CD4-positive, CD25-positive, alpha-beta regulatory T cell (primary cell): ENCODE data around the gene PYY. TPM values are rescaled to one million over a fixed set of nuclear protein-coding genes. Genes with fewer than 3 reads are reported as not detected.

Experiments
- ATAC-seq, 2 donors: fragments of 150-1000 bp; cut with Tn5 transposase; one replicate each; pipeline ENCODE4 v1.10.0; 2021; ENCODE audit warnings: low read depth in 2 of 2, moderate number of reproducible peaks in 2 of 2, moderate library complexity in 1 of 2
- DNase-seq, 3 donors: peaks; one replicate each; pipeline versions ENCODE4 v3.0.0 to v3.0.0-alpha.2; 2012 to 2022; ENCODE audit warnings: mixed read lengths in 1 of 3
- H3K27ac ChIP-seq: one replicate; pipeline ENCODE4 v1.7.0; 2013; ENCODE audit warnings: mild to moderate bottlenecking, low read length; ENCODE audit not compliant: insufficient read depth, poor library complexity, severe bottlenecking
- H3K27me3 ChIP-seq: one replicate; pipeline ENCODE4 v1.7.0; 2013; ENCODE audit warnings: low read length; ENCODE audit not compliant: control insufficient read depth, insufficient read depth
- H3K36me3 ChIP-seq: one replicate; pipeline ENCODE4 v1.7.0; 2013; ENCODE audit warnings: mild to moderate bottlenecking, low read length, moderate library complexity; ENCODE audit not compliant: control insufficient read depth, insufficient read depth
- H3K4me1 ChIP-seq: 2 replicates; pipeline ENCODE4 v1.7.0; 2013; ENCODE audit warnings: mild to moderate bottlenecking, low read length; ENCODE audit not compliant: insufficient read depth, control insufficient read depth, poor library complexity, severe bottlenecking
- H3K4me3 ChIP-seq: one replicate; pipeline ENCODE4 v1.7.0; 2013; ENCODE audit warnings: low read depth, mild to moderate bottlenecking, low read length, moderate library complexity
- H3K9me3 ChIP-seq, 2 experiments: 1 replicate in 1 of 2; 2 replicates in 1 of 2; pipeline ENCODE4 v1.7.0; 2013; ENCODE audit warnings: low read length in 2 of 2, mild to moderate bottlenecking in 1 of 2, moderate library complexity in 1 of 2; ENCODE audit not compliant: control insufficient read depth in 2 of 2
- H3K27ac Mint-ChIP-seq, 3 donors: one replicate each; pipeline ENCODE4 v1.8.0; 2020 to 2022; ENCODE audit warnings: mild to moderate bottlenecking in 3 of 3, mixed read lengths in 3 of 3, moderate library complexity in 2 of 3
- H3K27me3 Mint-ChIP-seq: one replicate; pipeline ENCODE4 v1.8.0; 2022; ENCODE audit warnings: mild to moderate bottlenecking, mixed read lengths
- H3K36me3 Mint-ChIP-seq: one replicate; pipeline ENCODE4 v1.8.0; 2020; ENCODE audit warnings: mixed read lengths
- H3K4me1 Mint-ChIP-seq, 4 donors: one replicate each; pipeline ENCODE4 v1.8.0; 2020 to 2022; ENCODE audit warnings: mixed read lengths in 4 of 4, mild to moderate bottlenecking in 1 of 4
- H3K4me3 Mint-ChIP-seq, 4 donors: one replicate each; pipeline ENCODE4 v1.8.0; 2020 to 2022; ENCODE audit warnings: mild to moderate bottlenecking in 4 of 4, mixed read lengths in 4 of 4, moderate library complexity in 3 of 4
- H3K9me3 Mint-ChIP-seq, 7 donors: one replicate each; pipeline ENCODE4 v1.8.0; 2020 to 2022; ENCODE audit warnings: mixed read lengths in 7 of 7, mild to moderate bottlenecking in 3 of 7, moderate library complexity in 2 of 7
- polyA plus RNA-seq, 4 donors: library from polyadenylated mRNA; unstranded; fragments of 300-500 nt; fragmentation: Illumina TruSeq; gene quantifications; one replicate each; pipeline ENCODE4 v1.2.3, GENCODE V29; 2021
- total RNA-seq: library from RNA; stranded (reverse); gene quantifications from one replicate; pipeline ENCODE4 v1.2.3, GENCODE V29; 2022

Gene PYY
- not detected for total RNA-seq
- polyA plus RNA-seq, result not detected

- ATAC-seq (no peak), DNase-seq (no peak)
- Mint-ChIP-seq H3K27ac (no peak within 1 kb of the TSS), H3K4me1 (peaks cover 0 to 5% (median 0%) of the 10 kb centered on the region in 4 donors), H3K36me3 (peaks cover 5% of the 10 kb centered on the region), H3K9me3 (peaks cover 0 to 2% (median 0%) of the 10 kb centered on the region in 7 donors), H3K4me3 (no peak within 1 kb of the TSS), H3K27me3 (peaks cover 61% of the 10 kb centered on the region)
- Histone ChIP-seq H3K27ac (no peak within 1 kb of the TSS), H3K36me3 (no peaks in the 10 kb centered on the region), H3K9me3 (no peaks in the 10 kb centered on the region), H3K27me3 (peaks cover 16% of the 10 kb centered on the region), H3K4me1 (peaks cover 4% of the 10 kb centered on the region), H3K4me3 (no peak within 1 kb of the TSS)
Observed at GRCh38 chr17:43953746-43954145, at the start of gene PYY. Gene PYY, minus strand, starts transcription at chr17:43953940. Its CDS starts 457 bp downstream, at chr17:43953483.

- peak overlapping the region in 1 of 4 donors; percentile 41 for H3K4me3 Mint-ChIP-seq
- H3K9me3 ChIP-seq, result no peaks in the 10 kb centered on the region
- DNase-seq, result no peak
- ATAC-seq, result no peak
- peak overlapping the region in 1 of 3 donors; percentile 20 for H3K27ac Mint-ChIP-seq
- no peaks in the 10 kb centered on the region for H3K9me3 Mint-ChIP-seq
- H3K27me3 ChIP-seq, result no peaks in the 10 kb centered on the region
- no peak overlapping the region for H3K4me3 ChIP-seq
- peaks cover 0 to 16% (median 9%) of the 10 kb centered on the region in 4 donors for H3K4me1 Mint-ChIP-seq
- no peak overlapping the region for H3K27ac ChIP-seq
- H3K36me3 ChIP-seq, result no peaks in the 10 kb centered on the region
- H3K4me1 ChIP-seq, result peaks cover 29% of the 10 kb centered on the region
- H3K27me3 Mint-ChIP-seq, result peaks cover 44% of the 10 kb centered on the region
- H3K36me3 Mint-ChIP-seq, result no peaks in the 10 kb centered on the region
Observed at GRCh38 chr17:44002141-44002848, 48.6 kb upstream of the PYY start.

GRCh38 chr17:44001461-44001920 is 47.8 kb upstream of the PYY start:
- Histone ChIP-seq H3K27me3 (no peaks in the 10 kb centered on the region), H3K9me3 (no peaks in the 10 kb centered on the region), H3K4me1 (peaks cover 22% of the 10 kb centered on the region), H3K4me3 (no peak overlapping the region), H3K36me3 (no peaks in the 10 kb centered on the region), H3K27ac (no peak overlapping the region)
- ATAC-seq (no peak), DNase-seq (no peak)
- Mint-ChIP-seq H3K27ac (no peak overlapping the region), H3K4me1 (peaks cover 0 to 10% (median 6%) of the 10 kb centered on the region in 4 donors), H3K27me3 (peaks cover 38% of the 10 kb centered on the region), H3K36me3 (no peaks in the 10 kb centered on the region), H3K9me3 (no peaks in the 10 kb centered on the region), H3K4me3 (peak overlapping the region in 2 of 4 donors; percentile 41 to 69)

- no peak overlapping the region for H3K27ac Mint-ChIP-seq
- H3K27me3 Mint-ChIP-seq, result peaks cover 37% of the 10 kb centered on the region
- no peaks in the 10 kb centered on the region for H3K9me3 Mint-ChIP-seq
Observed at GRCh38 chr17:44000871-44001460, 47.2 kb upstream of the PYY start.

GRCh38 chr17:44000141-44000860 is 46.6 kb upstream of the PYY start:
- no peak overlapping the region for H3K27ac ChIP-seq
- peaks cover 10% of the 10 kb centered on the region for H3K4me1 ChIP-seq
- Mint-ChIP-seq H3K9me3 (no peaks in the 10 kb centered on the region), H3K36me3 (no peaks in the 10 kb centered on the region), H3K27me3 (peaks cover 38% of the 10 kb centered on the region), H3K4me1 (peaks cover 0 to 4% (median 0%) of the 10 kb centered on the region in 4 donors), H3K4me3 (no peak overlapping the region), H3K27ac (peak overlapping the region in 1 of 3 donors; percentile 14)
- no peaks in the 10 kb centered on the region for H3K36me3 ChIP-seq
- DNase-seq (no peak), ATAC-seq (no peak)
- no peaks in the 10 kb centered on the region for H3K9me3 ChIP-seq
- peaks cover 4% of the 10 kb centered on the region for H3K27me3 ChIP-seq
- no peak overlapping the region for H3K4me3 ChIP-seq

More at GRCh38 chr17:44000871-44001460, 47.2 kb upstream of the PYY start:
- ATAC-seq (no peak), DNase-seq (no peak)
- Histone ChIP-seq H3K27me3 (peaks cover 3% of the 10 kb centered on the region), H3K4me1 (peaks cover 17% of the 10 kb centered on the region), H3K36me3 (no peaks in the 10 kb centered on the region), H3K27ac (no peak overlapping the region), H3K9me3 (no peaks in the 10 kb centered on the region), H3K4me3 (no peak overlapping the region)
- no peak overlapping the region for H3K4me3 Mint-ChIP-seq
- peaks cover 0 to 5% (median under 1%) of the 10 kb centered on the region in 4 donors for H3K4me1 Mint-ChIP-seq
- no peaks in the 10 kb centered on the region for H3K36me3 Mint-ChIP-seq

GRCh38 chr17:43999024-43999423 is 45.3 kb upstream of the PYY start:
- ATAC-seq, result no peak
- Mint-ChIP-seq H3K27me3 (peaks cover 39% of the 10 kb centered on the region), H3K9me3 (no peaks in the 10 kb centered on the region), H3K36me3 (no peaks in the 10 kb centered on the region), H3K4me3 (no peak overlapping the region), H3K27ac (no peak overlapping the region), H3K4me1 (peaks cover 0 to 7% (median 0%) of the 10 kb centered on the region in 4 donors)
- H3K27me3 ChIP-seq, result peaks cover 4% of the 10 kb centered on the region
- no peaks in the 10 kb centered on the region for H3K9me3 ChIP-seq
- H3K4me3 ChIP-seq, result no peak overlapping the region
- peaks cover 7% of the 10 kb centered on the region for H3K4me1 ChIP-seq
- DNase-seq, result no peak
- no peaks in the 10 kb centered on the region for H3K36me3 ChIP-seq
- H3K27ac ChIP-seq, result no peak overlapping the region

GRCh38 chr17:43998552-43998951 is 44.8 kb upstream of the PYY start:
- H3K4me1 Mint-ChIP-seq, result peaks cover 0 to 8% (median 0%) of the 10 kb centered on the region in 4 donors
- H3K27me3 Mint-ChIP-seq, result peaks cover 36% of the 10 kb centered on the region
- Histone ChIP-seq H3K4me3 (no peak overlapping the region), H3K36me3 (no peaks in the 10 kb centered on the region), H3K4me1 (peaks cover 7% of the 10 kb centered on the region), H3K27ac (no peak overlapping the region), H3K9me3 (no peaks in the 10 kb centered on the region), H3K27me3 (peaks cover 4% of the 10 kb centered on the region)
- no peaks in the 10 kb centered on the region for H3K9me3 Mint-ChIP-seq
- no peak overlapping the region for H3K27ac Mint-ChIP-seq
- no peaks in the 10 kb centered on the region for H3K36me3 Mint-ChIP-seq
- H3K4me3 Mint-ChIP-seq, result no peak overlapping the region
- ATAC-seq (no peak), DNase-seq (no peak)
